Measurements from ENCODE around the gene SCRN1.
A peak's percentile ranks its signal among the peaks of the same experiment; 100 is the strongest.

The SCRN1 gene

DNA sequence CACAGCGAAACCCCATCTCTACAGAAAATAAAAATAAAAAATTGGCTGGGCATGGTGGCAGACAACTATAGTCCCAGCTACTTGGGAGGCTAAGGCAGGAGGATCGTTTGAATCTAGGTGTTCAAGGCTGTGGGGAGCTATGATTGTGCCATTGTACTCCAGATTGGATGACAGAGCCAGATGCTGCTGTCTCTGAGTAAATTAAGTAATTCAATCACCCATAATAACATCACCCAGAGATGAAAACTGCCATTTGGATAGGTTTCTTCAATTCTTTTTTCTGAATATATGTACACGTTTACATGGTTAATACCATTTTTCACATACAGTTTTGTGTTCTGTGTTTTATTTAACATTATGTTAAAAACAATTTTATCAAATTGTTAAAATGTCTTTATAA is 104.0 kb downstream of the SCRN1 start:
- no peak for DNase-seq

DNA sequence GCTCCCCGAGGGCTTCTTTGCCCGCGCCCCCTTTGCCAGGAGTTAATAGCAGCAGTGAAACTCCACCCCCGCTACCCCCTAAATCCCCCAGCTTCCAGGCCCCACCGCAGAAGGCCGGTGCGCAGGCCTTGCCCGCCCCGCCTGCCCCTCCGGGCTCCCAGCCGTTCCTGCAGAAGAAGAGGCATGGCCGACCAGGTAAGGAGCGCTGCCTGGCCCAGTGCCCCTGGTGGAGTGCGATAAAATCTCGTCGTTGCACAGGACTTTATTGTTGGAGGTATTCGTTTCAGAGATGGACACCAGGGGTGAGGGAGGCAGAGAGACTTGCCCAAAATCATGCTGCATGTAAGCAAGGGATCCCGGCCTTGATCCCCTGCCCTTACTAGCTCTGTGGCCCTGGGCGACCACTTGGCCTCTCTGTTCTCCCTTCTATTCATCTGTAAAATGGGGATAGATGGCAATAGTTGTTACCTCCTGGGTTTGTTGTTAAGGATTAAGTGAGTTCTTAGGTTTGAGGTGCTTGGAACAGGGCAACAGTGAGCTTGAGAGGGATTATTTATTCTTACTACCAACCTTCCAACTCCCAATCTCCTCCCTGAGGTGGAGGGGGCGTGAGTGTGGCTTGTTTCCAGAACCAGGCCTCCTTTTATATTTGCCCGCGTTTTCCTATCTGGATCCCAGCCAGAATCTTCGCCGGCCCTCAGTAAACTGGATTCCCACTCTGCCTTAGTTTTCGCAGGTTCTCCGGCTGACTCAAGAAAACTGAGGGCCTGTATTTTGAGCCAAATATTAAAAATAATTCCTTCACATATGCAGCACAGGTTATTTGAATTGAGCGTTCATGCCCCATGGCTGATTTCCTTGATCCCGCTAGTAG is 105.0 kb downstream of the SCRN1 start:
- DNase-seq, result no peak

DNA sequence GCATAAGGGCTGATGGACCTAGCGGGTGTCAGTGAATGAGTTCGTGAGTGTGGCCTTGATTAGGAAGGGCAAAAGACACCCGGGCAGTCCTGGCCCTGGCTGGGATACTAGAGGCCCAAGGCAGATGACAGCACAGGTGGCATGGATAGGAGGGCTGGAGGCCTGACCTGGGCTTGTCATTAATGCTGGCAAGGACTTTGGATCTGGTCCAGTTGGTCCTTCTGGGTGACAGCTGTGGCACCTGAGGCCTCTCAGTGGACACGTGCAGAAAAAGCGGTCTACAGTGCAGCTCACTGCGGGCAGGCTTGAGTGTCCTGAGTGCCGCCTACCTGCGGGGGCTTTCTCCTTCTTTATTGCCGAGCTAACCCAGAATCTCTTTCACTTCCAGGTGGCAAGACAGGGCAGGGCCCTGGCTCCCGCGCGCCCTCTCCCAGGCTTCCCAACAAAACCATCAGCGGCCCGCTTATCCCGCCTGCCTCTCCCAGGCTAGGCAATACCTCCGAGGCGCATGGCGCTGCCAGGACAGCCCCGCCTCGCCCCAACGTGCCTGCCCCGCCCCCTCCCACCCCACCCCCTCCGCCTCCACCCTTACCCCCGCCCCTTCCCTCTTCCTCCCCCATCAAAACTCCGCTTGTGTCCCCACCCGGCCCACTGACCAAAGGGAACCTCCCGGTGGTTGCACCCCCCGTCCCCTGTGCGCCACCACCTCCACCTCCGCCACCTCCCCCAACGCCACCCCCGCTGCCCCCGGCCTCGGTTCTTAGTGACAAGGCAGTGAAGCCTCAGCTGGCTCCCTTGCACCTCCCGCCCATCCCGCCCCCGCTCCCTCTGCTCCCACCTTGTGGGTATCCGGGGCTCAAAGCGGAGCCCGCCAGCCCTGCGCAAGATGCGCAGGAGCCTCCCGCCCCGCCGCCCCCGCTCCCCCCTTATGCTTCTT is 105.9 kb downstream of the SCRN1 start:
- DNase-seq, result no peak

DNA sequence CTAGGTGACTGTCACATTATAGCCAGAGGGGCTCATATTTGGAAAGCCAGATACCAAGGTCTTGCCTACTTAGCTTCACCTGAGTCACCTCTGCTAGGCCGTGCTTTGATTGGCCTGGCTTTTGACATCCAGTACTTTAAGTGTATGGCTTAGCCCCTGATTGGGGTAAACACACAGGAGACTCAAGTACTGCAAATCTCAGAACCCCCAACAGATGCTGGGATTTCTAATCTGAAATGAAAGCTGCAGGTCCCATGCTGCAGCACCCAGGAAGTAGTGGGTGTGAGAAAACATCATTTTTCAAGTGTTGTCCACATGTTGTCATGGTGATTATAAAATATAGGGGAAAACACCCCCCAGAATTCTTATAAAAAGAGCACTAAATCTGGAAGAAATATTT is 107.1 kb downstream of the SCRN1 start:
- no peak for DNase-seq

DNA sequence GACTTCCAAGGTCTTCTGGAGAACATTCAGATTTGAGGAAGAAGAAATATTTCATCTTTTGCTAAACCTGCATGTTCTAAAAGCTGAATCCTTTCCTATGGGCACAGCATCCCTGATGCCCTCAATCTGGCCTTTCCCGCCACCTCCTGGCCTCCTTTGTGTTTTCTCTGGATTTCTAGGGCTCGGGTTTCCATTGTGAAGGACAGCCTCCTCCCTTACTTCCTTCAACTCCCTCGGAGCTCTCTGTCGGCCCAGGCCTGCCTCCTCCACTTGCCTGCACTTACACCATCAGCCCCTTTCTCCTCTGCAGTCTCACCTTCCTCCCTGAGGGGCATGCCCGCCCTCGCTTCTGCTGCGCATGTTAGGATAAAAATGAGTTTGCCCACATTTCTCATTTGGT is 107.9 kb downstream of the SCRN1 start:
- DNase-seq, result no peak

DNA sequence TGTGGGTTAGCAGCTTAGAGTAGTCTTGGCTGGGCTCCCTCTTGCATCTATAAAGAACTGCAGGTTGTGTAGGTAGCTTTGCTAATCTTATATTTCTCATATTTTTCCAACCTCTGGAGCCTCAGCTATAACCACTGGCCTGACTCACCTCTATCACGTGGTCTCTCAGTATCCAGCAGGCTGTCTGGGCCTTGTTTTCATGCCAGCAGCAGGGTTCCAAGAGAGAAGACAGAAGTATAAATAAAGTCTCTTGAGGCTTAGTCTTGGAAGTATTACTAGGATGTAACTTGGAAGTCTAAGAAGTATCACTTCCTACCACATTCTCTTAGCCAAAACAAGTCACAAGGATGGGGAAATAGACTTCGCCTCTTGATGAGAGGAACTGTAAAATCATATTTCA is 110.0 kb downstream of the SCRN1 start:
- DNase-seq, result peak; percentile 73

DNA sequence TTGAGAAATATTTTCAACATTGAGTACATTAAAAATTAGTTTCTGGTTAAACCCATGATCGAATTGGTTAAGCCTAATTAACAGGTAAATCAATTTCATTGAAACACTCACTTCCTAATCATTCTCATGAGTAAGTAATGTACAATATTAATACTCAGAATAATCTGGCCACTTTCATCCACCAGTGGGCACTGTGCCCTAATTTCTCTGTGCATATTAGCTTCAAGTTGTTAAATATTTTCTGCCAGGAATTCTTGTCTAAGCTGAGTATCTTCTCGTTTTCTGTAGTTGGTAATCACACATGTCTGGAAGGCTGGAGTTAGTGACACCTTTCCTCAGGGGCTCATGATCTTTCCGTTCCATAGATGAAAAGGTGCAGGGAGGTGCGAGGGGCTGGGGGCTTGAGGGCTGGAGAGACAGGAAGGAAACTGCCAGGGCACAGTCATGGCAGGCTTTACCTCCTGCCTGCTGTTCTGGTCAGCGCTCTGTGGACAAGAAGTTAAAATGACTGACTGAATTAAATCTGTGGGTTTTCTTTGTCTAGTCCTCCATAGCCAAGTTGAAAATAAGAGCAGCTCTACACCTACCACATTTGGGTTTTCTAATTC is 111.4 kb downstream of the SCRN1 start:
- DNase-seq, result peak; percentile 52

DNA sequence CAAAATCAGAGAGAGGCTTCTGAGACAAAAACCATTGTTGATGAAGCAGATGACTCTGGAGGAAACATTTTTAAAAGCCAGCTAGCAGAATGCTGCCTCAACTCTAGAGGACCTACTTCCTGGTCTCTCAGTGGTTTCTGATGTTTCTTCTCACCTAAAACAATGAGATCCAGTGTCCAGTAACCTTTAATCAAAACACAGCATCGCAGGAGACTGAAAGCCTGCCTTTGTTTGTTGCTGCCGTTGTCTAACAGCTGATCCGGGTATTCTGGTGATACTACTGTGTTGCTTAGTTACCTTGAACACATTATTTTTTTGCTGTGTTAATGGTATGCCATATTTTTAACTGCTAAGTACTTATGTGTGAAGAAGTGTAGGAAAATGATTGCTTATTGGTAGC is 112.4 kb downstream of the SCRN1 start:
- DNase-seq, result no peak

DNA sequence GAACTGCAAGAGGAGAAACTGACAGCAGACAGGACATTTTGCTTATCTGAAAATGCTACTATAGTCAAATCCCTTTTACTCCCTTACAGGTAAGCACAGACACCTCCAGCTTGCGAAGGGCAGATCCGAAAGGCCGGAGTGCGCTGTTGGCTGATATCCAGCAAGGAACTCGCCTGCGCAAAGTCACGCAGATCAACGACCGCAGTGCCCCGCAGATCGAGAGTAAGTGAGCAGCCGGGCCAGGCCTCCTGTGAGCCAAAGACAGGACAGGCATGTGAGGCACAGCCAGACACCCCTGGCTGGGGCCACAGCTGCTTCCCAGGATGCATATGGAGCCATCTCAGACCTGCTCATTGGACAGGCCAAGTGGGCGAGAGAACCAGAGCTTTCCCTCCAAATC is 113.9 kb downstream of the SCRN1 start:
- DNase-seq, result no peak

DNA sequence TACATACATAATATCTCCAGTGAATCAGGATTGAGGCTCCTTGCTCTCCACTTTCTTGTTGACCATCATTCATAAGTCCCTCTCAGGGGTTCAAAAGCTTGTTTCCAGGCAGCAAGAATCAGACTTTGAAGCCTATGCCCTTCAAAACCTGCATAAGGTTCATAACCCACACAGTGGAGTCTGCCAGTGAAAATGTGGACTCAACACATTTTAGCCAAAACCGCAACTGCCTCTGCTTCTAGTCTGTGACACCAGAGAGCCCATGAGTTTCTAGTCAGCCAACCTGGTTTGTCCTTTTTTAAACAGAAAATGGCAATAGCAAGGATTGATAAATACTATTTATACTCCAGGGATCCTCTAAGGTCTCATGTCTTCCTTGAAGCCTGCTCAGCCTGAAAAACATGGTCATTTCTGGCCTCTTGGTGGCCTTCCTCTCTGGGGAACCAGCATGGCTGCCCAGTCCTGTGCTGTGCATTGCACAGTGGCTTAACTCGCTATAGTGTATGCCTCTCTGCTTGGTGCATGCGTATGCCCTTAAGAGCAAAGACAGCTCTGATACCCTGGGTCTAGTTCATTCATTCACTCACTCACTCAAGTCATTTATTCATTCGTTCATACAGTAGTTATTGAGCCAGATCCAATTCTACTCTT is 115.8 kb downstream of the SCRN1 start:
- no peak for DNase-seq

DNA sequence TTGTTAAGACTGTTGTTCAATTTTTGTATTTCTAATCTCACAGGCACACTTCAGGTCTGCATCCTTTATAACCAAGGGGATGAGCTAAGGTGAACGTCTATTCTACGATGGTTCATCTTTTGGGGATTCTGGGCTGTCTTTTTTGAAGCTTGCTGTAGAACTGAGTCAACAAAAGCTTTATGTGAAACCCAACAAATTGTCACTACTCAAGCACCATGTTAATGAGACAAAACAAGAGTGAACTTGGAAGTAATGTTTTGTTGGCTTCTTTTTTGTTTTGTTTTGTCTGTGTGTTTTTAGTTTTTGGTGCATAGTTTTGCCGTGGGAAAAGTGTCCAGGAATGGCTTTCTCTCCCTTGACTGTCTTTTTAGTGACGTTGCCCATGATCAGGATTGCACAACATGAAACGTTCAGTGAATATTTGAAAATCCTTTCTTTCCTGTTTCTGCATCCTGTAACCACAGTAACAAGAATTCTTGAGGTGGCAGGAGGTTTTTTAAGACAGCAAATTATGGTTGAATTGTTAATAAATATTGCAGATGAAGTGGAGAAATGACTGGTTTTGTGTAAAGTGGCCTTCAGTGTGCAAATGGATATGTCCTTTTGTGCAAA is 117.7 kb downstream of the SCRN1 start:
- DNase-seq, result peak; percentile 66

Data from fibroblast of upper back skin (primary cell).